SHP77 (cell line): ENCODE data around the gene MAP3K14.

Experiments used
- DNase-seq, 2 experiments: peaks; one replicate each; lab custom pipeline; 2025; lab: John Stamatoyannopoulos, UW

The MAP3K14 gene

GRCh38 chr17:45300060-45300751 is 16.6 kb downstream of the MAP3K14 start:
- no peak for DNase-seq

- no peak for DNase-seq
Measured at GRCh38 chr17:45299361-45299760, 17.5 kb downstream of the MAP3K14 start.

GRCh38 chr17:45298546-45299285 is 18.1 kb downstream of the MAP3K14 start:
- no peak for DNase-seq

- no peak for DNase-seq
Measured at GRCh38 chr17:45296833-45297124, 20.0 kb downstream of the MAP3K14 start.

- no peak for DNase-seq
Measured at GRCh38 chr17:45296003-45296832, 20.6 kb downstream of the MAP3K14 start.

GRCh38 chr17:45294506-45294905 is 22.3 kb downstream of the MAP3K14 start:
- no peak for DNase-seq

GRCh38 chr17:45293413-45294211 is 23.2 kb downstream of the MAP3K14 start:
- DNase-seq: peak; percentile 19 to 44

GRCh38 chr17:45292696-45293412 is 24.0 kb downstream of the MAP3K14 start:
- no peak for DNase-seq

- DNase-seq: no peak
Measured at GRCh38 chr17:45291171-45291805, 25.5 kb downstream of the MAP3K14 start.

- DNase-seq: no peak
Measured at GRCh38 chr17:45290269-45290765, 26.5 kb downstream of the MAP3K14 start.

GRCh38 chr17:45289301-45290268 is 27.2 kb downstream of the MAP3K14 start:
- DNase-seq: no peak

GRCh38 chr17:45288825-45289224 is 28.0 kb downstream of the MAP3K14 start:
- DNase-seq: no peak

GRCh38 chr17:45287526-45288500 is 29.0 kb downstream of the MAP3K14 start:
- peak; percentile 27 to 53 for DNase-seq

- DNase-seq: no peak
Measured at GRCh38 chr17:45286286-45286685, 30.5 kb downstream of the MAP3K14 start.

GRCh38 chr17:45284176-45285140 is 32.4 kb downstream of the MAP3K14 start:
- DNase-seq: peak in 1 of 2 experiments; percentile 6

- no peak for DNase-seq
Measured at GRCh38 chr17:45283711-45284110, 33.1 kb downstream of the MAP3K14 start.
